AG09319 (cell line): ENCODE measurements around the gene HSPG2.

Experiments used
- DNase-seq: peaks from one replicate; pipeline ENCODE4 v3.0.0-alpha.2; 2010; ENCODE audit warnings: low read depth; ENCODE audit errors: extremely low read depth
- TF ChIP-seq, protein P1 (sequence below): IDR thresholded peaks from 2 replicates; pipeline ENCODE4 v1.5.1; 2011; ENCODE audit warnings: low read depth, mild to moderate bottlenecking, inconsistent platforms, low read length, moderate library complexity

Gene HSPG2

GRCh38 chr1:21859669-21860179 lies 77.4 kb downstream of the HSPG2 start:
- TF ChIP-seq, protein P1, sequence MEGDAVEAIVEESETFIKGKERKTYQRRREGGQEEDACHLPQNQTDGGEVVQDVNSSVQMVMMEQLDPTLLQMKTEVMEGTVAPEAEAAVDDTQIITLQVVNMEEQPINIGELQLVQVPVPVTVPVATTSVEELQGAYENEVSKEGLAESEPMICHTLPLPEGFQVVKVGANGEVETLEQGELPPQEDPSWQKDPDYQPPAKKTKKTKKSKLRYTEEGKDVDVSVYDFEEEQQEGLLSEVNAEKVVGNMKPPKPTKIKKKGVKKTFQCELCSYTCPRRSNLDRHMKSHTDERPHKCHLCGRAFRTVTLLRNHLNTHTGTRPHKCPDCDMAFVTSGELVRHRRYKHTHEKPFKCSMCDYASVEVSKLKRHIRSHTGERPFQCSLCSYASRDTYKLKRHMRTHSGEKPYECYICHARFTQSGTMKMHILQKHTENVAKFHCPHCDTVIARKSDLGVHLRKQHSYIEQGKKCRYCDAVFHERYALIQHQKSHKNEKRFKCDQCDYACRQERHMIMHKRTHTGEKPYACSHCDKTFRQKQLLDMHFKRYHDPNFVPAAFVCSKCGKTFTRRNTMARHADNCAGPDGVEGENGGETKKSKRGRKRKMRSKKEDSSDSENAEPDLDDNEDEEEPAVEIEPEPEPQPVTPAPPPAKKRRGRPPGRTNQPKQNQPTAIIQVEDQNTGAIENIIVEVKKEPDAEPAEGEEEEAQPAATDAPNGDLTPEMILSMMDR: no peak
- no peak for DNase-seq

DNA sequence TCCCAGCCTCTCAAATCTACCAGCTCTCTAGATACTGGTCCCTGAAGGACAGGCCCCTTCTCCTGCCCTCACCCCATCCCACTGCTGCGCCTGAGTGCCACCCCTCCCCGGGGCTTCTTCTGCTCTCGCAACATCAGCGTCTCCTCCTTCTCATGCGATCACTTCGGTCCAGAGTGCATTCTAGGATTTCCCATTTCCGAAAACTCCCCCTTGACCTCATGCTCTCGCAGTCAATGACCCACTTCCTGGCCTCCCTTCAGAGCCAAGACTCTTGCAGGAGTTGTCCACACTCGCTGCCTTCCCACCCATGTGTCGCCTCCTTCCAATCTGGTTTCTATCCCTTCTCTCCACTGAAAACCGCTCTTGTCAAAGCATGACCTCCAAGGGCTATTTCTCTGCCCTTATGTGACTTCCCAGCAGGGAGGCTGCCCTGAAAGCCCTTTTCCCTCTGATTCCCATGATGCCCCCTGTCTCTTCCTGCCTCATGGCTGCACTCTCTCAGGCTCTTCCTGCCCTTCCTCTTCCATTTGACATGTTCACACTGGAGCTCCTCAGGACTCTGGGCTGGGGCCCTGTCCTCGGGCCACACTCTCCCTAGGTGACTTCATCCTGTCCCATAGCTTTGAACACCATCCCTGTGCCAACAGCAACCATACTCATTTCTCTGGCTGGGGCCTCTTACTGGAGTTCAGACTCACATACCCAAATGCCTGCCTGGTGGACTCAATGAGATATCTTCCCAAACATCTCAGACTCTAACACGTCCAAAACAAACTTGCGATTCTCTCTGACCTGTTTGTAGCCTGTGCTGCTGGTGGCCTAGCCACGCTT lies 79.1 kb downstream of the HSPG2 start:
- DNase-seq: no peak
- TF ChIP-seq, protein P1: no peak

DNA sequence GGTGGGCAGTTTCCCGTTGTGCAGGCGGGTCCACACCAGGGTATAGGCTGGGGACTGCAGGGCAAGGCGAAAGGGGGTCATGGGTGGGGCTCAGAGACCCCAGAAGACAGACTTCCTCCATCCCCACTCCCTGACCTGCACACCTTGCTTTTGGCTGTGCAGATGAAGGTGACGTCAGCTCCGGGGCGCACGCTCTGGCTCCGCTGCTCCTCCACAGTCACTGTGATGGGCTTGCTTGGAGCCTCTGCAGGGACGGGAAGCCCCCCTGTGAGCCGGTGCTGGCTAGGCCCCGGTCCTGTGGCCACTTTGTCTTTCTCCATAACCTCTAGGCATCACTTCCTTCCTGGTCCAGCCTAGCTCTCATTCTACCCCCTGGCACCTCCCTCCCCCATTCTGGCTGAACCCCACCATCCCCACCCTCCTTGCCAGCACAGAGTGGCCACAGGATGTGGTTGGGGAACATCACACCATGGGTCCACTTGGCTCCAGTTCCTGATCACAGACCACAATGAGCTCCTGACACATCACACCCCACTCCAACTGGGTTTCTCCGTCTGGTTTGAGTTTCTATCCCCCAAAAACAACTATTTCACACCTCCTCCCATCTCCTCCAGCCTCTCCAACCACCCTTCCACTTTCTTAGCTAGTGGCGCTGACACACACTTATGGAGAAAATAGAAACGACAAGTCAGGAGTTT lies 79.8 kb downstream of the HSPG2 start:
- TF ChIP-seq, protein P1: no peak
- no peak for DNase-seq

- TF ChIP-seq, protein P1: no peak
- no peak for DNase-seq
These were observed 81.6 kb downstream of the HSPG2 start for GRCh38 chr1:21855257-21856096.

- TF ChIP-seq, protein P1: no peak
- DNase-seq: no peak
These were observed 82.4 kb downstream of the HSPG2 start for GRCh38 chr1:21854751-21855131.

- DNase-seq: no peak
- TF ChIP-seq, protein P1: no peak
These were observed 82.9 kb downstream of the HSPG2 start for GRCh38 chr1:21854090-21854750.
